ENCODE measurements around the gene SLC13A3.

GRCh38 chr20:46575937-46576461 is 75.3 kb downstream of the SLC13A3 start:
- TF ChIP-seq CEBPB (IDR thresholded peaks at IDR 0.05) (no peak), EGR1 (IDR thresholded peaks at IDR 0.05) (no peak), EP300 (IDR thresholded peaks at IDR 0.05; ENCODE audit: borderline replicate concordance) (no peak), REST (IDR thresholded peaks at IDR 0.05; ENCODE audit: low read depth) (no peak), TEAD4 (IDR thresholded peaks at IDR 0.05) (no peak), RAD21 (IDR thresholded peaks at IDR 0.05; ENCODE audit: low read depth) (no peak), YY1 (IDR thresholded peaks at IDR 0.05; ENCODE audit: low read depth) (no peak), USF1 (IDR thresholded peaks at IDR 0.05) (no peak), TAF1 (IDR thresholded peaks at IDR 0.05; ENCODE audit: low read depth) (no peak), TCF12 (IDR thresholded peaks at IDR 0.05; ENCODE audit: low read depth) (no peak), NFIC (IDR thresholded peaks at IDR 0.05) (no peak), FOXM1 (IDR thresholded peaks at IDR 0.05; ENCODE audit: borderline replicate concordance, low read depth) (no peak), CREB1 (IDR thresholded peaks at IDR 0.05; ENCODE audit: low read depth) (no peak)

Measured in Ishikawa (cell line).